Activated naive CD8-positive, alpha-beta T cell treated with anti-CD3 and anti-CD28 coated beads, Interleukin-2, amount 50 U/mL, for 24 hours (primary cell): ENCODE results near the gene TRIM10.
"Not testable (repeated sequence)": the region's sequence is repeated elsewhere in the genome, so short reads cannot be mapped to it uniquely, and the experiment has no call there.

Experiments
- ATAC-seq: fragments of 150-1000 bp; cut with Tn5 transposase; one replicate; pipeline ENCODE4 v1.10.0; 2021
- DNase-seq: peaks from one replicate; pipeline ENCODE4 v3.0.0; 2021
- H3K27ac Mint-ChIP-seq: one replicate; pipeline ENCODE4 v1.8.0; 2021; ENCODE audit warnings: mild to moderate bottlenecking, mixed read lengths
- H3K27me3 Mint-ChIP-seq: one replicate; pipeline ENCODE4 v1.8.0; 2021; ENCODE audit warnings: mixed read lengths
- H3K36me3 Mint-ChIP-seq: one replicate; pipeline ENCODE4 v1.8.0; 2021; ENCODE audit warnings: low read depth, mixed read lengths
- H3K4me1 Mint-ChIP-seq: one replicate; pipeline ENCODE4 v1.8.0; 2021; ENCODE audit warnings: mixed read lengths
- H3K4me3 Mint-ChIP-seq: one replicate; pipeline ENCODE4 v1.8.0; 2021; ENCODE audit warnings: mild to moderate bottlenecking, moderate library complexity, mixed read lengths
- H3K9me3 Mint-ChIP-seq: one replicate; pipeline ENCODE4 v1.8.0; 2021; ENCODE audit warnings: mixed read lengths

TRIM10 gene

DNA sequence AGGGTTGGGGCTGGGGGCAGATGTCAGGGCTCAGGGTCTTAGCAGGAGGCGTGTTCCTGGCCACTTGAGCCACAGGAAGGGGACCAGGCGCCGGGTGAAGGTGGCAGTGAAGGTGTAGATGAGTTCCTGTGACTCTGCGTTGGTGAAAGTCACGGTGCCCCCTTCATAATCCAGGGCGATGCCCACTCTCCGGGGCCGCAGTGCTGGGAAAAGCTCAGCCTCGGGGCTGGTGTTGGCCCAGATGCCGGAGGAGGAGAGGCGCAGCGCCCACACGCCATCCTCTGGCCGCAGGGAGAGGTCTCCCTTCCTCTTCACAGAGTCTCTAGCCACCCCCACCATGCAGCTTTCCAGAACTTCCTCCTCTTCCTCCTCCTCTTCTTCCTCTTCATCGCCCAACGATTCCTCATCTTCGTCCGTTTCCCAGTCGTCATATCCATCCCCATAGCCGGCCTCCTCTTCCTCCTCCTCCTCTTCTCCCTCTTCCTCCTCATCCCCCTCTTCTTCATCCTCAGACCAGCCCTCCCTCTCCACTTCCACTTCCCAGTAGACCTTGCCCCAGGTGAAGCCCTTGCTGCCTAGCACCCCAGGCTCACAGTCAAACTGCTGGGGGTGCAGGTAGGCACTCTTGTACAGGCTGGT, 25.0 kb upstream of the TRIM10 start:
- peaks cover 47% of the 10 kb centered on the region for H3K36me3 Mint-ChIP-seq
- H3K27ac Mint-ChIP-seq: no peak overlapping the region
- H3K4me3 Mint-ChIP-seq: no peak overlapping the region
- H3K9me3 Mint-ChIP-seq: no peaks in the 10 kb centered on the region
- no peaks in the 10 kb centered on the region for H3K27me3 Mint-ChIP-seq
- H3K4me1 Mint-ChIP-seq: no peaks in the 10 kb centered on the region
- DNase-seq: no peak
- no peak for ATAC-seq

DNA sequence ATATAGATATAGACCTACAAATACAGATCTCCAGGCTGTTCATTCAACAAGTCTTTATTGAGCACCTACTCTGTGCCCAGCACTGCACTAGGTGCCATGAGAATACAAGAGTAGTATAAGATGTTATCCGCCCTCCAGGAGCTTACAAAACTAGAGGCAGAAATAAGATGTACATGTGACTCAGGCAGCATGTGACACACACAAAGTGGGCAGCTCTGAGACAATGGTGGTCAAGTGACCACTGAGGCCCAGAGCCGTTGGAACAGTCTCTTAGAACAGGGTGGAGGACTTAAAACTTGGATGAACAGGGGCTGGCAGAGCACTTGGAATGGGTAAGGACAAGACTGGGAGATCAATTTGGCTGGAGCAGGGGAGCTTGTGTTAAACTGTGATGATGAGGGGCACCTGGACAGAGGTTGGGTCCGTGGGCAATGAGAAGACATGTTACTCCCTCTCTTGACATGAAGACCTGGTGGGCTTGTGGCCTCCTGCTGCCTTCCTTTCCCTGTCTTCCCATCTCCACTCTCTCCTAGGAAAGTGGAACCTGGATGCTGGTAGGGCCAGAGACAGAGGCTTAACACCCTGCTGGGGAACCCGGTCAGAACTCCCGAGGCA, 23.5 kb upstream of the TRIM10 start:
- peaks cover 3% of the 10 kb centered on the region for H3K9me3 Mint-ChIP-seq
- ATAC-seq: no peak
- no peaks in the 10 kb centered on the region for H3K4me1 Mint-ChIP-seq
- DNase-seq: no peak
- no peak overlapping the region for H3K27ac Mint-ChIP-seq
- H3K36me3 Mint-ChIP-seq: peaks cover 34% of the 10 kb centered on the region
- no peak overlapping the region for H3K4me3 Mint-ChIP-seq
- H3K27me3 Mint-ChIP-seq: peaks cover 4% of the 10 kb centered on the region

DNA sequence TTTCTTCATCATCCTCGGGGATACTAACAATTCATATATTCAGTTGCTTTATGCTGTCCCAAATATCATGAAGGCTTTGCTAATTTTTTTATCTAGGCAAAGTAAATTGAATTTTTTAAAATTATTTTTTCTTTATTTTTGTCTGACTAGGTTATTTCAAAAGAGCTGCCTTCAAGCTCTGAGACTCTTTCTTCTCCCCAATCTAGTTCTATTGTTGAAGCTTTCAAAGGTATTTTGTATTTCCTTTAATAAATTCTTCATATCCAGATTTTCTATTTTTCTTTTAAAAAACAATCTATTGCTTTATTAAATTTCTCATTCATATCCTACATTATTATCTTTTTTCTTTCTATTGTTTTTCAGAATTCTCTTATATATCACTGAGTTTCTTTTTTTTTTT, 19.1 kb upstream of the TRIM10 start:
- DNase-seq (no peak), ATAC-seq (no peak)
- H3K9me3 Mint-ChIP-seq: peaks cover 9% of the 10 kb centered on the region
- peaks cover 31% of the 10 kb centered on the region for H3K27me3 Mint-ChIP-seq
- no peak overlapping the region for H3K4me3 Mint-ChIP-seq
- H3K36me3 Mint-ChIP-seq: peaks cover 6% of the 10 kb centered on the region
- no peaks in the 10 kb centered on the region for H3K4me1 Mint-ChIP-seq
- H3K27ac Mint-ChIP-seq: no peak overlapping the region

DNA sequence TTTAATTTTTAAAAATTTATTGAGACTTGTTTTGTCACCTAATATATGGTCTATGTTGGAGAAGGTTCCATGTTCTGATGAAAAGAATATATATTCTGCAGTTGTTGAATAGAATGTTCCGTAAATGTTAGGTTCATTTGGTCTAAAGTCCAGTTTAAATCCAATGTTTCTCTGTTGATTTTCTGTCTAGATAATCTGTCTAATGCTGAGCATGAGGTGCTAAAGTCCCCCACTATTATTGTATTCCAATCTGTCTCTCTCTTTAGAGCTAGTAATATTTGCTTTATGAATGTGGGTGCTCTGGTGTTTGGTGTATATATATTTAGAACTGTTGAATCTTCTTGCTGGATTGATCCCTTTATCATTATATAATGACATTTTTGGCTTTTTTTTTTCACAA, 17.8 kb upstream of the TRIM10 start:
- Mint-ChIP-seq H3K9me3 (peaks cover 9% of the 10 kb centered on the region), H3K27me3 (peaks cover 39% of the 10 kb centered on the region), H3K36me3 (no peaks in the 10 kb centered on the region), H3K4me1 (no peaks in the 10 kb centered on the region), H3K27ac (no peak overlapping the region), H3K4me3 (no peak overlapping the region)
- no peak for ATAC-seq
- no peak for DNase-seq

DNA sequence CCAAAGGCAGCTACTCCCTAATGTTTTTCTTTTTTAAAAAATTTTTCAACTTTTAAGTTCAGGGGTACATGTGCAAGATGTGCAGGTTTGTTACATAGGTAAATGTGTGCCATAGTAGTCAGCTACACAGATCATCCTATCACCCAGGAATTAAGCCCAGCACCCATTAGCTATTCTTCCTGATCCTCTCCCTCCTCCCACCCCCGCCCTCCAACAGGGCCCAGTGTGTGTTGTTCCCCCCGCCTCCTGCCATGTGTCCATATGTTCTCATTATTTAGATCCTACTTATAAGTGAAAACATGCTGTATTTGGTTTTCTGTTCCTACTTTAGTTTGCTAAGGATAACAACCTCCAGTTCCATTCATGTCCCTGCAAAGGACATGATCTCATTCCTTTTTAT, 14.8 kb upstream of the TRIM10 start:
- DNase-seq (no peak), ATAC-seq (no peak)
- Mint-ChIP-seq H3K4me1 (no peaks in the 10 kb centered on the region), H3K9me3 (peaks cover 9% of the 10 kb centered on the region), H3K4me3 (no peak overlapping the region), H3K27ac (no peak overlapping the region), H3K27me3 (peaks cover 60% of the 10 kb centered on the region), H3K36me3 (no peaks in the 10 kb centered on the region)

DNA sequence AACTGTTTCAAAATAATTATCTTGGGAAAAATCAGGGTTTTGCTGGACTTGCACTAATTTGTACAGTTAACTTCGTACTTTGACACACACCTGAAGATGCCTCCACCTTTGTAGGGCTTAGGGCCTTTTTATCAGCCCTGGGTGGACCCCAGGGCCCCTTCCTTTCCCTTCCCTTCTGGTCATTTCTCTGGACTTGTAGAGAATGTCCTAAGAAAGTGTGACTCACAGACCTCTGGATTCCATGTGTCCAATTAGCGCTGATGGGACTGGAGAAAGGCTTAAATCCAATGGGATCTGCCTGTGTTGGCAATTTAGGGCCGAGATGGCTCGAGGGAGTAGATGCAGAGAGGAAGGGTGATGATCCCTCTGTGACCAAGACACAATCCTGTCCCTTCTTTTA, 11.7 kb upstream of the TRIM10 start:
- peaks cover 64% of the 10 kb centered on the region for H3K27me3 Mint-ChIP-seq
- no peak overlapping the region for H3K27ac Mint-ChIP-seq
- no peaks in the 10 kb centered on the region for H3K36me3 Mint-ChIP-seq
- peaks cover 1% of the 10 kb centered on the region for H3K4me1 Mint-ChIP-seq
- ATAC-seq (no peak), DNase-seq (no peak)
- H3K9me3 Mint-ChIP-seq: no peaks in the 10 kb centered on the region
- H3K4me3 Mint-ChIP-seq: no peak overlapping the region

DNA sequence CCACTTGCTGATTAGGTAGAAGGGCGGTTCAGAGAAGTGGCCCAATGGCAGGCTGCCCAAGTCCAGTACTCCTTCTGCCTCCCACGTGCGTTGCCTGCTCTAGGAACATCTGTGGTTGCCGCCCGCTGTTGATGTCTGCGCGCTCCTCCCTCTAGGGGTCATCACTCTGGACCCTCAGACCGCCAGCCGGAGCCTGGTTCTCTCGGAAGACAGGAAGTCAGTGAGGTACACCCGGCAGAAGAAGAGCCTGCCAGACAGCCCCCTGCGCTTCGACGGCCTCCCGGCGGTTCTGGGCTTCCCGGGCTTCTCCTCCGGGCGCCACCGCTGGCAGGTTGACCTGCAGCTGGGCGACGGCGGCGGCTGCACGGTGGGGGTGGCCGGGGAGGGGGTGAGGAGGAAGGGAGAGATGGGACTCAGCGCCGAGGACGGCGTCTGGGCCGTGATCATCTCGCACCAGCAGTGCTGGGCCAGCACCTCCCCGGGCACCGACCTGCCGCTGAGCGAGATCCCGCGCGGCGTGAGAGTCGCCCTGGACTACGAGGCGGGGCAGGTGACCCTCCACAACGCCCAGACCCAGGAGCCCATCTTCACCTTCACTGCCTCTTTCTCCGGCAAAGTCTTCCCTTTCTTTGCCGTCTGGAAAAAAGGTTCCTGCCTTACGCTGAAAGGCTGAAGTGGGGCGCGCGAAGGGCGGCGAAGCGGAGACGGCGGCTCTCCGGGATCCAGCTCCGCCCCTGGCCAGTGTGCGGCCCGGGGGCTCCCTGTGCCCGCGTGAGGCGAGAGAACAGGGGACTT, 10.9 kb upstream of the TRIM10 start:
- H3K27me3 Mint-ChIP-seq: peaks cover 59% of the 10 kb centered on the region
- H3K4me1 Mint-ChIP-seq: peaks cover 6% of the 10 kb centered on the region
- ATAC-seq (peak; percentile 47), DNase-seq (no peak)
- H3K4me3 Mint-ChIP-seq: no peak overlapping the region
- no peak overlapping the region for H3K27ac Mint-ChIP-seq
- H3K9me3 Mint-ChIP-seq: no peaks in the 10 kb centered on the region
- H3K36me3 Mint-ChIP-seq: no peaks in the 10 kb centered on the region

DNA sequence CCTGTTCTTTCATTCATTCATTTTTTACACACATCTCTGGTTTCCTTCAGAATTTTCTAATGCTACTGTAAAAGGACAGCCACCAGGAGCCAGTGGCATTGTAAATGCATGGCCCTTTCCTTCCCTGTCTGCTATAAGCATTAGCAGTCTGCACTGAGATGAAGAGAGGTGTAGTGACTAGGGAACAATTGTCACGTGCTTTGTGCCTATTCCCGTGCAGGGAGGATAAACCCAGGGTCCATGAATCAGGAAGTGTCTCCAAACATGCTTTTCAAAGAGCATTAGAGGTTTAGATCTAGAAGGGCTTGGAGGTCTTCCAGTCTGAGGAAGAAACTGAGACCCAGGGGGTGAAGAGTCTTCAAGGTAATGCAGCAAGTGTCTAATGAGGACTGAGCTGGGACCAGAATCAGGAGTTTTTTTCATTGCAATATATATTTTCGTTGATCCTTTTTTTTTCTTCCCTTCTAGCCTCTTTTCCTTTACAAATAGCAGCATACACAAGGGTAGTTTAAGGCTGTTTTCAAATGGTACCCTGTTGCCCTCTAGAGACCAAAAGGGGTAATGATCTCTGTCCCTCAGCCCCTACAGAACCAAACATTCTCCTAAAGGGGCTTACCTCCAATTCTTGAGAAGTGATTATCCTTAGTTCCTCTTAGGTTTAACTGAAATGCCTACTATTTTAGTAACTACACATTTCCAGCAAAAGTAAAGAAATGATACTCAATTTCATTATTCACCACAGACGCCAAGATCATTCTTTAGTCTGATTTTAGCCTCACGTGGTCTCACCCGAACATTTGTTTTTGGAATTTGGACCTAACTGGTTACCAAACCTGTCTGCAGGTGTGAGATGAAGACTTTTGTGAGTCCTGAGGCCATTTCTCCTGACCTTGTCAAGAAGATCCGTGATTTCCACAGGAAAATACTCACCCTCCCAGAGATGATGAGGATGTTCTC, 8.9 kb upstream of the TRIM10 start:
- H3K4me3 Mint-ChIP-seq: no peak overlapping the region
- ATAC-seq (peak; percentile 73), DNase-seq (no peak)
- peaks cover 57% of the 10 kb centered on the region for H3K27me3 Mint-ChIP-seq
- H3K9me3 Mint-ChIP-seq: no peaks in the 10 kb centered on the region
- no peak overlapping the region for H3K27ac Mint-ChIP-seq
- H3K36me3 Mint-ChIP-seq: no peaks in the 10 kb centered on the region
- H3K4me1 Mint-ChIP-seq: peaks cover 7% of the 10 kb centered on the region

DNA sequence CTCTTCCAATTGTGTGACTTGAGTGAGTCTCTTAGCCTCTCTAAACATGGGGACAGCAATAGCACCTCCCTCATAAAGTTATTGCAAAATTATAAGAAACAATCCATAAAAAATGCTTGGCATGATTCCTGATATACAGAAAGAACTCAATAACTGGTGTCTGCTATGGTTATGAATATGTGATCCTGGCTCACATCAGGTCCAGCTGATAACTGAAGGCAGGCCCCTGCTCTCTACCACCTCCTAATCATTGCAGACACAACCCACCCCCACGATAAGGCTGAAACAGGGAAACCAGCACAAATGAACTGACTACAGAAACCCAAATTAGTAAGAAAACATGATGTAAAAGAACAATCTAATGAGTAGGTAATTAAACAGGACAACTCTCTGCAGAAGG, 7.7 kb upstream of the TRIM10 start:
- Mint-ChIP-seq H3K36me3 (no peaks in the 10 kb centered on the region), H3K27ac (no peak overlapping the region), H3K9me3 (no peaks in the 10 kb centered on the region), H3K4me1 (peaks cover 9% of the 10 kb centered on the region), H3K4me3 (no peak overlapping the region), H3K27me3 (peaks cover 56% of the 10 kb centered on the region)
- no peak for ATAC-seq
- no peak for DNase-seq

DNA sequence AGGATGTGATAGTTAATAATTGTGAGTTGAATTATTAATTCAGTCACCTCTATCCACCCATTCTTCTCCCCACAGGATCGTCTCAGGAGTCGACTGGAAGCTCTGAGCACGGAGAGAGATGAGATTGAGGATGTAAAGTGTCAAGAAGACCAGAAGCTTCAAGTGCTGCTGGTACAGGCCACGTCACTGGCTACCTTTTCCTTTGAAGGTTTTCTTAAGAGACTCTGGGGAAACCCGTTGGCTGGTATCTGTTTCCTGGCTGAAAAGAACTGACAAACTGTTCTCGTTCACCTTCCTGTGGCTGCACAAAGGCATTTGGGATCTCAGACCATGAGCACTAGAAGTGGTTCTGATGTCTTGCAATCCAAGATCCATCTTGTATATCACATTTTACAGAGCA, 6.1 kb upstream of the TRIM10 start:
- ATAC-seq (no peak), DNase-seq (no peak)
- Mint-ChIP-seq H3K27ac (no peak overlapping the region), H3K9me3 (no peaks in the 10 kb centered on the region), H3K27me3 (peaks cover 44% of the 10 kb centered on the region), H3K4me3 (no peak overlapping the region), H3K4me1 (peaks cover 22% of the 10 kb centered on the region), H3K36me3 (no peaks in the 10 kb centered on the region)

DNA sequence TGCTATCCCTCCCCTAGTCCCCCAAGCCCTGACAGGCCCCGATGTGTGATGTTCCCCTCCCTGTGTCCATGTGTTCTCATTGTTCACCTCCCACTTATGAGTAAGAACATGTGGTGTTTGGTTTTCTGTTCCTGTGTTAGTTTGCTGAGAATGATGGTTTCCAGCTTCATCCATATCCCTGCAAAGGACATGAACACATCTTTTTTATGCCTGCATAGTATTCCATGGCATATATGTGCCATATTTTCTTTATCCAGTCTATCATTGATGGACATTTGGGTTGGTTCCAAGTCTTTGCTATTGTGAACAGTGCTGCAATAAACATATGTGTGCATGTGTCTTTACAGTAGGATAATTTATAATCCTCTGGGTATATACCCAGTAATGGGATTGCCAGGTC, 4.2 kb upstream of the TRIM10 start:
- not testable (repeated sequence) for H3K9me3 Mint-ChIP-seq, H3K4me3 Mint-ChIP-seq, ATAC-seq, H3K27ac Mint-ChIP-seq, H3K36me3 Mint-ChIP-seq, DNase-seq
- peaks cover 30% of the 10 kb centered on the region for H3K27me3 Mint-ChIP-seq
- peaks cover 22% of the 10 kb centered on the region for H3K4me1 Mint-ChIP-seq

DNA sequence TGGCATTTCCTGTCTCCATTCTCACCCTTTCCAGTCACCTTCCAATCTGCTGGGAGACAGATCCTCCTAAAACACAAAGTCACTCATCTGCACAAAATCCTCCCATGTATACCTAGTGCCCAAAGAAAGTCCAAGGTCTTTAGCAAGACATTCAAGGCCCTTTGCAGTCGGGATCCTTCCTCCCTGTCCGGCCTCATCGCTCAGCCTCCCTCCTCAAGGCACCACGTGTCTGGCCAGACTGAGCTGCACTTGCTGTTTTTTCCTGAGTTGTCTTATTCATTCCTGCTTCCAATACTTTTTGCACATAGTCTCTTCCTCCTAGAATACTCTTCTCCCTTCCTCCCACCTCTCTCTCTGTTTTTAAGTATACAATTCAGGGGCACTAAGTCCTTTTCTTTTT, 3.7 kb upstream of the TRIM10 start:
- Mint-ChIP-seq H3K9me3 (no peaks in the 10 kb centered on the region), H3K27ac (no peak overlapping the region), H3K27me3 (peaks cover 28% of the 10 kb centered on the region), H3K36me3 (no peaks in the 10 kb centered on the region), H3K4me3 (no peak overlapping the region), H3K4me1 (peaks cover 22% of the 10 kb centered on the region)
- DNase-seq (no peak), ATAC-seq (no peak)

DNA sequence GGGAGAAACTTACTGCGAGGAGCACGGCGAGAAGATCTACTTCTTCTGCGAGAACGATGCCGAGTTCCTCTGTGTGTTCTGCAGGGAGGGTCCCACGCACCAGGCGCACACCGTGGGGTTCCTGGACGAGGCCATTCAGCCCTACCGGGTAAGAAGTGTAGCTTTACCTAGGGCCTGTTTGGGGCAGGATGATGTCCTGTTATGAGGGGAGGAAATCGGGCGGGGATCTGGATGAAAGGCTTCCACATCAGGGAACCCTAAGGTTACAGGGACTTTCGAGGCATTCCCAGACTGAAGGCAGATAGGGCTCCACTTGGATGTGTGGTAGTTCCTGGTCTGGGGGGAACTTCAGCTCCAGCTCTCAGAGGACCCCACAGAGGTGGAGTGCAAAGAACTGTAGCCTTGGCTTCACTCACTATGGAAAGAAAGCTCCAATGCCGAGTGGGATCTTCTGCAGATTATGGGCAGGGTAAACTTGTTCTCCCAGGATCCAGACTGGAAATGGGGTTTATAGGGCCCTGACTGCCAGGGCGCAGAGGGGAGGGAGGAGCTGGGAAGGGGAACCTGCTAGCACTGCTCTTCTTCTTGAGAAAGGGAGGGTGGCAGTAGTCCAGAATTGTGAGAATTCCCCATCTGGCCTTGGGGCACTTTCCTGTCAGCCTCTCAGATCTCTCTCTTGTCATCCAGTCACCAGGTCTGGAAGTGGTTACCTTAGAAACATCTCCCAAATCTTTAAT, 3.1 kb upstream of the TRIM10 start:
- Mint-ChIP-seq H3K36me3 (no peaks in the 10 kb centered on the region), H3K4me1 (peaks cover 23% of the 10 kb centered on the region), H3K4me3 (no peak overlapping the region), H3K27ac (no peak overlapping the region), H3K27me3 (peaks cover 28% of the 10 kb centered on the region), H3K9me3 (no peaks in the 10 kb centered on the region)
- DNase-seq: no peak
- ATAC-seq: no peak
